GM21723 (cell line): ENCODE data around the gene FAM221A.
"Not testable (repeated sequence)": the region's sequence is repeated elsewhere in the genome, so short reads cannot be mapped to it uniquely, and the experiment has no call there.

Experiments
- ATAC-seq: cut with Tn5 transposase; IDR thresholded peaks from one replicate; pipeline ENCODE4 v1.9.1; 2021; ENCODE audit warnings: mild to moderate bottlenecking, moderate library complexity; ENCODE audit not compliant: unreplicated experiment

Gene FAM221A

GRCh38 chr7:23700046-23700445 is 20.0 kb downstream of the FAM221A start:
- no peak for ATAC-seq

DNA sequence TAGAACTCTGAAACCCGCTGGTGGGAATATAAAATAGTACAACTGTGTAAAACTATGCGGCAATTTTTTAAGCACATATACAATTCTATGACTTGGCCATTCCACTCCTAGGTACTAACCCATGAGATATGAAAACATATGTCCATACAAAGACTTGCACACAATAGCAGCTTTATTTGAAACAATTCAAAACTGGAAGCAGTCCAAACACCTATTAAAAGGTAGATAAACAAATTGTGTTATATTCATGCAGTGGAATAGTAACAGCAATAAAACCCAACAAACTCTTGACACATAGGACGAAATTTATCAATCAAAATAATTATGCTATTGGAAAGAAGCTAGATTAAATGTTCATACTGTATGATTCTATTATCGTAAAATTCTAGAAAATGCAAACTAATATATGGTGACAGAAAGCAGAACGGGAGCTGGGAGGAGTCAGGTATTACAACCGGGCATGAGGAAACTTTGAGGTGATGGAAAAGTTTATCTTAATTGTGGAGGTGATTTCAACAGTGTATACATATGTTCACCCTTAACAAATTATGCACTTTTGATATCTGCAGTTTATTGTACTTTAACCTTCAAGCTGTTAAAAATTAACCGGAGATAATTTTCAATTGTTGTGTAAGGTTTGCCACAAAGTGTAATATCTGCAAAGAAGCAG is 29.2 kb downstream of the FAM221A start:
- ATAC-seq: no peak

- ATAC-seq: no peak
These were observed 30.0 kb downstream of the FAM221A start, which contains the start of gene STK31 for GRCh38 chr7:23710000-23710399. Gene STK31, plus strand, starts transcription at chr7:23710219. Its CDS starts 67 bp downstream, at chr7:23710286.

DNA sequence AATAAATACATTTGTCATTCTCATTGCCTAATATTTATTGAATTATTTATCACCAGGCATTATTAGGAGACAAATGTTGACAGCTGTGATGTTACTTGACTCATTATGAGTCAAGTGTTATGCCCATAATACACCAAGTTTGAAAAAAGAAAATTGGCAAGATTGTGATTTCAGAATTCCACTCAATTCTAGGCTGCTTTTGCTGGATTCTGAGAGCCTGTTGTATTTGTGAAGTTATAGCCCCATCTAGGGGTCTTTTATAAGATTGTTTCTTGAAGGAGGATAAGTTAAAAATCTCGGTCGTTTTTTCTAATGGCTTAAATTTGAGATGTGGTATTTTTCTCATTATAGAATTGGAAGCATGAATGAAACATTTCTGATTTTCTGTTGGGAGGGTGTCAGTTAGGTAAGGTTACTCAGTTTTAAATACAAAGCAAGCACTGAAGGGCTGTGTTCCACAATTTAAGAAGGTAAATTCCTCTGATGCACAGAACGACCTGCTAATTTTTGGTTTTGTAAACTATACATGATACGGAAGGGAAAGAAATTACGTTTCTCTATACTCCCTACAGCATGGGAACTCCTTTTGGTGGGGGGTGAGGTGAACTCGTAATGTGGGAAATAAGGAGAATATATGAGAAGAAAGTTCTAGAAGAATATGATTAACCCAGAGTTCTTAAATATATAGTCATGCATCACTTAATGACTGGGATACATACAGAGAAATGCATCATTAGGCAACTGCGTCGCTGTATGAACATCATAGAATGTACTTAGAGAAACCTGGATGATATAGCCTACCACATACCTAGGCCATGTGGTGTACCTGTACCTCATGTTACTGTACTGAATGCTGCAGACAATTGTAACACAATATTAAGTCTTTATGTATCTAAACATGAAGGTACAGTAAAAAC is 32.6 kb downstream of the FAM221A start:
- ATAC-seq: no peak

GRCh38 chr7:23713285-23714149 is 33.5 kb downstream of the FAM221A start:
- no peak for ATAC-seq

DNA sequence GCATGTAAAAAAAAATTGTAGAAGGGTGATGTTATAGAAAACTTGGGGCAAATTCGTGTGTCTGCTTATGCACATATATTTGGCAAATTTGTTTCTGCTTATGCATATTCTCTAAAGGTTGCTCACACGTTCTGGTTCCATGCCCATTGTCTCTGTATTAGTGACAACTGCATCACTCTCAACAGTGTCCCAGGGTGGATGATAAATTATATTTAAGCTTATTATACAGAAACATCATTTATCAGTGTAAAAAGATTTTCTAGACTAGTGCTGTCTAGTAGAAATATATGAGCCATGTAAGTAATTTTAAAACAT is 34.1 kb downstream of the FAM221A start:
- no peak for ATAC-seq

- ATAC-seq: no peak
These were observed 34.6 kb downstream of the FAM221A start for GRCh38 chr7:23714579-23714978.

DNA sequence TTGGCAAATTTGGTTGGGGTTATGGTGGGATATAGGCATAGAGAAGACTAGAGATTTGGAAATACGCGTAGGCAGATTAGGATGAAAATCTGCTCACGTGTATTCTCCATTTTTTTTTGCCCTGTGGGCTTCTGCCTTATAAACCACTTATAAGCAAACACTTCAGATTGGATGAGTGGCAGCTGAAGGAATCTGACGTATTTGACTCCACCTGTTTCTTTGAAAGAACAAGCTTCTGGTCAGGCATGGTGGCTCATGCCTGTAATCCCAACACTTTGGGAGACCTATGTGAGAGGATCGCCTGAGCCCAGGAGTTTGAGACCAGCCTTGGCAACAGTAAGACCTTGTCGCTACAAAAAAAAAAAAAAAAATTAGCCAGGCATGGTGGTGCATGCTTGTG is 35.1 kb downstream of the FAM221A start:
- no peak for ATAC-seq

DNA sequence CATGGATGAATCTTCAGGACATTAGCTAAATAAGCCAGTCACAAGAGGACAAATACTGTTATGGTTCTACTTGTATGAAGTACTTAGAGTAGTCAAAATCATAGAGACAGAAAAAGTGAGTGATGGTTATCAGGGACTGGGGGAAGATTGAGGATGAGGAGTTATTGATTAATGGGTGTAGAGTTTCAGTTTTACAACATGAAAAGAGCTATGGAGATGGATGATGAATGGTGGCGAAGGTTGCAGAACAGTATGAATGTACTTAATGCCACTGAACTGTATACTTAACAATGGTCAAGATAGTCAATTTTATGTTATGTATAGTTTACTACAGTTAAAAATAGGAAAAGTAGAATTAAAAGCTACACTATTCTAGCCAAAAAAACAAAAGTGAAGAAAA is 37.8 kb downstream of the FAM221A start:
- no peak for ATAC-seq

- ATAC-seq: no peak
These were observed 41.5 kb downstream of the FAM221A start for GRCh38 chr7:23721456-23721855.

GRCh38 chr7:23722587-23723216 is 42.7 kb downstream of the FAM221A start:
- ATAC-seq: not testable (repeated sequence)

DNA sequence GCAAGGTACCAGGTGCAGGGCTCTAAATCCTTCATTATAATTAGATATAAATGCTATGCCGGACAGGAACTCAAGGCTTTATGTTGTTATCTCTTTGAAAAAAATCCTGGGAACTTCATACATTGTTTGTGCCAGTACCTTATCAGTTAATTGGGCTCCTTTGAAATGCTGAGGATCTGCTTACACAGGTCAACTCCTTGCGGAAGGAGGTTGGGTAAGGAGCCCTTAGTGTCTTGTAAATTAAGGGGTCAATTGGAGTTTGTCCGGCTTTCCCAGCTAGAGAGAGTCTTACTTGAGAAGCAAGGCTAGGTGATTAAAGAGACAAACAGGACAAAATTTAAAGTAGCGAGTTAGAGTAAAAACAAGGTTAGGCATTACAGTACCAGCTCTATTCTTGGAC is 44.1 kb downstream of the FAM221A start:
- not testable (repeated sequence) for ATAC-seq

- ATAC-seq: no peak
These were observed 62.1 kb downstream of the FAM221A start for GRCh38 chr7:23742051-23742450.

GRCh38 chr7:23743226-23743625 is 63.2 kb downstream of the FAM221A start:
- no peak for ATAC-seq

DNA sequence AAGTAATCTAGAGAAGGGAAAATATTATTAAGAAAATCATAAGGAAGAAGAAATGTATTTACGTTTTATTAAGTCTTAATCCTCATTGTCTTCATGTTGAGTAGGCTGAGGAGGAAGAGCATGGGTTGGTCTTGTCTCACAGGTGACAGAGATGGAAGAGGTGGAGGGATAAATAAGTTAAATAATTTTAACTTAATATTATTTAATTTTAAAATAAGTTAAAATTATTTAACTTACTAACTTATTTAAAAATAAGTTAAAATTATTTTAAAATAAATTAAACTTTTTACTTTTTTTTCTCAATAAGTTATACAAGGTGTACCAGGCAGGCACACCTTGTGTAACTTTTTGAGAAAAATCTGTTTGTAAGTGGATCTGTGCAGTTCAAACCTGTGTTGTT is 66.6 kb downstream of the FAM221A start:
- ATAC-seq: no peak

GRCh38 chr7:23751852-23752251 is 71.9 kb downstream of the FAM221A start:
- no peak for ATAC-seq
